GM12872 (cell line): ENCODE data around the gene OR2S2.

Source experiments
- TF ChIP-seq, protein P1 (sequence below): IDR thresholded peaks from 3 replicates; pipeline ENCODE4 v1.5.1; 2011; ENCODE audit warnings: low read depth, mild to moderate bottlenecking, low read length, moderate library complexity; ENCODE audit not compliant: insufficient read depth

OR2S2 gene

DNA sequence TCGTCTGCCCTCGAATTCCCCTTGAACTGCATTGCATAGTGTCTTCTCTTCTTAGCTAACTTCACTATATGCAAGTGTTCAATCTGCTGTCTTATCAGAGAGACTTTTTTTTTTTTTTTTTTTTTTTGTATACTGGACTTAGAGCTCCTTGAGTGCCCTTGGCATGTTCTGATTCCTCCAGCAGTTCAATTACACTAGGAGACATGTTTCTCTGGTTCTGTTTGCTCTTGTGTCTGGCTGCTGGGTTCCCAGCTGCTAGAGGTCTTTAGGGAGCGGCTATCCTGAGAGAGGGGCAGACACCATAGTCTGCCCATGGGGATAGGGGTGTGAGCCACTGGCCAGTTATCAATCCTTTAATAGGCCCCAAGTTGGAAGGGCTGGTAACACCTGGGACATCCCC lies 13.1 kb downstream of the OR2S2 start:
- TF ChIP-seq, protein P1, sequence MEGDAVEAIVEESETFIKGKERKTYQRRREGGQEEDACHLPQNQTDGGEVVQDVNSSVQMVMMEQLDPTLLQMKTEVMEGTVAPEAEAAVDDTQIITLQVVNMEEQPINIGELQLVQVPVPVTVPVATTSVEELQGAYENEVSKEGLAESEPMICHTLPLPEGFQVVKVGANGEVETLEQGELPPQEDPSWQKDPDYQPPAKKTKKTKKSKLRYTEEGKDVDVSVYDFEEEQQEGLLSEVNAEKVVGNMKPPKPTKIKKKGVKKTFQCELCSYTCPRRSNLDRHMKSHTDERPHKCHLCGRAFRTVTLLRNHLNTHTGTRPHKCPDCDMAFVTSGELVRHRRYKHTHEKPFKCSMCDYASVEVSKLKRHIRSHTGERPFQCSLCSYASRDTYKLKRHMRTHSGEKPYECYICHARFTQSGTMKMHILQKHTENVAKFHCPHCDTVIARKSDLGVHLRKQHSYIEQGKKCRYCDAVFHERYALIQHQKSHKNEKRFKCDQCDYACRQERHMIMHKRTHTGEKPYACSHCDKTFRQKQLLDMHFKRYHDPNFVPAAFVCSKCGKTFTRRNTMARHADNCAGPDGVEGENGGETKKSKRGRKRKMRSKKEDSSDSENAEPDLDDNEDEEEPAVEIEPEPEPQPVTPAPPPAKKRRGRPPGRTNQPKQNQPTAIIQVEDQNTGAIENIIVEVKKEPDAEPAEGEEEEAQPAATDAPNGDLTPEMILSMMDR = no peak

DNA sequence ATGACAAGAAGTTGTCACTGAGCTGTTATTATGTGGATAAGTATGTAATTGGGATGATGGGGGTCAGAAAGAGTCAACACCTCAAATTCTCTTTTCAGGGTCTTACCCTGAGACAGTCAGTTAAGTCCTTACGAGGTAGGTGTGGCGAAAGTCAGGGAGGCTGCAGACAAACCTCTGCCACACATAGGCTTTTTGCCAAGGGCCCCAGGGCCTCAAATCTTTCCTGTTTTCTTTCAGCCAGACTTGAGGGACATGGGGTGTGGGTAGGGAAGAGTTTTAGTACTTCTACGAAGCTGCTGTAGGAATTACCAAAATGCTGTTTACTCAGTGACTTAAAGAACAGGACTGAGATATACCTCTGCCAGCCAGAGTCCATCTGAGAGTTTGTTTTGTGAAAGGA lies 13.8 kb downstream of the OR2S2 start:
- TF ChIP-seq, protein P1 = no peak

DNA sequence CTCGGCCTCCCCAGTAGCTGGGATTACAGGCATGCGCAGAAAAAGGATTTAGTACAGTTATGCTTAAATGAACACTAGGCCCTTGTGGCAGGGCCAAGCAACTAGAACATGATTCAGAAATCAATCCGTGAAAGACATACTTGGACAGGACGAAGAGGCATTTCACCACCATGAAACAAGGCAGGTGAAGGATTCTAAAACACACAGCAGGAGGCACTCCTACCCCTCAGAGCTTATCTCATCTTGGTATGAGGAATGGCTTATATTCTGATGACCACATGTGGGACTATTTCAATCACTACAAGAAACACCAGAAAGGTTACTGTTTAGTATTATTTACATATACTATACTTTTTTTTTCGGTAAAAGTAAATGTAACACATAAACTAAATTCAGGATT lies 15.7 kb downstream of the OR2S2 start:
- TF ChIP-seq, protein P1 = no peak

DNA sequence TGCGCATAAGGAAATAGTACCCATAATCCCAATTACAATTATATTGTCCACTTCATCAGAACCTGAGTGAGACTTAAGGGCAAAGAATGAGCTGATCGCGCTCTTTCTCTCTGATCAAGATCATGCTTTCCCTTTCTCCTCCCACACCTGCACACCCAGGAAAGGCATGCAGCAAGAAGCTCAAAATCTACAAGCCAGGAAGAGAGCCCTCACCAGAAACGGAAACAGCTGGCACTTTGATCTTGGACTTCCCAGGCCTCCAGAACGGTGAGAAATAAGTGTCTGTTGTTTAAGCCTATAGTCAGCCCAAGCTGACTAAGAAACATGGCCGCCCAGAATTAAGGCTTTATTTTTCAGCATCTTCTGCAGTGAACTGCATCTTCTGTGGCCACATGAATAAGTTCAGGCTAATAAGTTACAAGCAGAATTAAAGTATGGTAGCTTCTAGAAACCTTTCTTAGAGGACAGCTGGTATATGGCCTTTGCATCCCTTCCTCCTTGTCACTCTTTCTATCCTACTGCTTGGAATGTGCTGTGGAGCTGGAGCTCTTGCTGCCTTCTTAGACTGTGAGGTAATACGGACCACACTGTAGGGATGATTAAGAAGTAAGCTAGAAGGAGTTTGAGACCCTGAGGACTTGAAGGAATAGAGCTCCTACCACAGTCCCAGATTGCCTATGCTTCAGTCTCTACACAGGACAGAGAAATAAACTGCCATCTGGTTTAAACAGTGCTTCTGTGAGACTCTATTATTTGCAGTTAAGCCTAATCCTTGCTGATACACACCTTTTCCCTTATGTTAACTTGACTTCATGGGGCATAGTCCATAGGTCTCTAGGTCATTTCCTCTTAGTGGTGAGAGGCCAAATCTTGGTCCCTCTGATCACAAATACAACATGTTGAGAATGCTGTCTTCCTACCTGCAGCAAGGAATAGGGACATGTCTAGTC lies 17.2 kb downstream of the OR2S2 start:
- TF ChIP-seq, protein P1 = no peak

DNA sequence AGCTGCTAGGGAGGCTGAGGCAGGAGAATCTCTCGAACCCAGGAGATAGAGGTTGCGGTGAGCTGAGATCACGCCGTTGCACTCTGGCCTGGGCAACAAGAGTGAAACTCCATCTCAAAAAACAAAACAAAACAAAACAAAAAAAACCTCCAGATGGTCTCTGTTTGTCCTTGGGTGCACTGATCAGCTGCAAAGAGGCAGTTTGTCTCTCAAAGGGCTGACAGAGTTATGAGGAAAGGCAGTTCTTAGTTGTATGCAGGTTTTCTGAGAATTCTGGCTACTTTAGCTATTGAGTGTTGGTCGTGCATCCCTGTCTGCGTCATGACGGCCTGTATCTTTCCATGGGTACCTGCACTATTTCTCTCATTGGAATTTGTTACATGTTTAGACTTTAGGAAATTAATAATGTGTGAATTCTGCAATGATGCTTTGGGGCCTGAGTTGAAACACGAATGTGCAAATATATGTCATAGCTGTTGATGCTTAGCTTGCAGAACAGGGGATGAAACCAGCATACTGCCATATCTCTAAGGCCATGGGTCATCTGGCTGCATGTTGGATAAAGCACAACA lies 18.2 kb downstream of the OR2S2 start:
- TF ChIP-seq, protein P1 = no peak

DNA sequence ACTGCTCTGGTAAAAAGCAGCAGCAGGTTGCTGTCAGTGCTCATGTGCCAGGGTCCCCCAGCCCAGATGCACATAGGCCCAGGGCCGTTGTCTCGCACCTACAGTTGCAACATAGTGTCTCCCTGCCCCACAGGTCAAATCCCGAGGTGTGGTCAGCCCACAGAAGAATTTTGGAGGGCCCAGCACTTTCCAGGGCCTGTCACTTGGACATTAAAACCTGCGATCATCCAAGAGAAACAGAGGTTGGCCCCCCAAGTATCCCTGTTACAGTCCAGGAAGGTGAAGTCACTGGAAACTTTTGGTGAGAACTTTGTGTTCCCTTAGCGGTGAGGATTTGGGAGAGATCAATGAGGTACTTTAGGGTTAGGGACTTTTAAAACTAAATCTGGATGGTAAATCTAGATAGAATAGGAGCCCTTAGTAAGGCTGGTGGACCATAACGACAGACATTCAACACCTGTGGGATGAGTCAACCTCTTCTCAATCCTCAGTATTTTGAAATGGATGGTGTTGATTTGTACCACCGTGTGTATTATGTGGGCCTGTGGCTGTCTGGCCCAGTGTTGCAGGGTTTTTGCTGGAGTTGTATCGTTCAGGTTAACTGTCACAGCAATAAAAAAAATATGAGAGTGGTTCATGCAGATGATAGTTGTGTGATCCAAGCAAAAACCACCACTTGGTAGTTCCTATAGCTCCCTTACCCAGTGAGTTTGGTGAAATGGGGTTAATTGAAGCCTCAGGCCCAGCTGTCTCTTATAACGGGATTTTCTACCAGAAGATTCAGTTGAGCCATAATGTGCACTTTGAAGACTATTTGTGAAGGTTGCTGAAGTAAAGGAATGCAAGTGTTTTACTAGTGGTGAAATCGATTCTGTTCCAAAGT lies 19.2 kb downstream of the OR2S2 start:
- TF ChIP-seq, protein P1 = no peak

DNA sequence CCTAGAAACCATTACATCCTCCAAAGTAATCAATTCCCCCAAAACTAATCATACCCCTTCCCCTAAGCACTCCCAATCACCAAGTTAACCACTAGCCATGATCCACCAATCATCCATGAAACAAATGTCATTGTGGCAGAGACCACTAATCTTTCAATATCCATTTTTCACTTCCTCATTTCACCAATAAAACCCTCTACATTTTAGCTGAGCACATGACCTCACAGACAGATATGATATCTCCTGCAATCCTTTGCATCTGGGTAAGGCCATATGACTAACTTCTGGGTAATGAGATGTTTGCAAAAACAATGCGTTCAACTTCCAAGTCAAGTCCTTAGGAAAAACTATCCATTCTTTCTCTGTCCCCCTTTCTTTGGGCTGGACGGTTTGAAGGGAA lies 20.7 kb downstream of the OR2S2 start:
- TF ChIP-seq, protein P1 = no peak
